Measurements from ENCODE around the gene SCUBE1.

SCUBE1 gene

GRCh38 chr22:43337946-43338345 is 5.2 kb downstream of the SCUBE1 start:
- DNase-seq (ENCODE audit: low read depth), result no peak
- H3K4me3 ChIP-seq (replicated peaks; ENCODE audit: low read depth, low read length), result no peak overlapping the region
- no peak for TF ChIP-seq CTCF (IDR thresholded peaks at IDR 0.05; ENCODE audit: low read length, missing control alignments)

GRCh38 chr22:43337385-43337784 is 5.8 kb downstream of the SCUBE1 start:
- H3K4me3 ChIP-seq (replicated peaks; ENCODE audit: low read depth, low read length), result no peak overlapping the region
- DNase-seq (ENCODE audit: low read depth), result no peak
- no peak for TF ChIP-seq CTCF (IDR thresholded peaks at IDR 0.05; ENCODE audit: low read length, missing control alignments)

GRCh38 chr22:43334378-43334777 is 8.8 kb downstream of the SCUBE1 start:
- TF ChIP-seq CTCF (IDR thresholded peaks at IDR 0.05; ENCODE audit: low read length, missing control alignments), result no peak
- no peak for DNase-seq (ENCODE audit: low read depth)
- H3K4me3 ChIP-seq (replicated peaks; ENCODE audit: low read depth, low read length), result no peak overlapping the region

GRCh38 chr22:43333978-43334377 is 9.2 kb downstream of the SCUBE1 start:
- no peak for TF ChIP-seq CTCF (IDR thresholded peaks at IDR 0.05; ENCODE audit: low read length, missing control alignments)
- no peak for DNase-seq (ENCODE audit: low read depth)
- H3K4me3 ChIP-seq (replicated peaks; ENCODE audit: low read depth, low read length), result no peak overlapping the region

GRCh38 chr22:43333156-43333555 is 10.0 kb downstream of the SCUBE1 start:
- no peak overlapping the region for H3K4me3 ChIP-seq (replicated peaks; ENCODE audit: low read depth, low read length)
- TF ChIP-seq CTCF (IDR thresholded peaks at IDR 0.05; ENCODE audit: low read length, missing control alignments), result no peak
- DNase-seq (ENCODE audit: low read depth), result no peak

- DNase-seq (ENCODE audit: low read depth), result no peak
- no peak overlapping the region for H3K4me3 ChIP-seq (replicated peaks; ENCODE audit: low read depth, low read length)
- TF ChIP-seq CTCF (IDR thresholded peaks at IDR 0.05; ENCODE audit: low read length, missing control alignments), result no peak
These were observed 11.5 kb downstream of the SCUBE1 start for GRCh38 chr22:43331698-43332097.

- no peak for TF ChIP-seq CTCF (IDR thresholded peaks at IDR 0.05; ENCODE audit: low read length, missing control alignments)
- H3K4me3 ChIP-seq (replicated peaks; ENCODE audit: low read depth, low read length), result no peak overlapping the region
- no peak for DNase-seq (ENCODE audit: low read depth)
These were observed 12.1 kb downstream of the SCUBE1 start for GRCh38 chr22:43331069-43331451.

Data from fibroblast of pulmonary artery (primary cell).